ENCODE measurements around the gene CDRT15.

- TF ChIP-seq CTCF (IDR thresholded peaks at IDR 0.05) (no peak), POLR2A (IDR thresholded peaks at IDR 0.05) (no peak), POLR2AphosphoS5 (IDR thresholded peaks at IDR 0.05) (no peak)
These were observed 32.6 kb downstream of the CDRT15 start for GRCh38 chr17:14204084-14204483.

Measured in breast epithelium (tissue), 3 donors.